Stomach (tissue), 9 donors: ENCODE results near the gene TJP1. TPM values are rescaled to one million over a fixed set of nuclear protein-coding genes. Genes with fewer than 3 reads are reported as not detected.
"Not testable (repeated sequence)": the region's sequence is repeated elsewhere in the genome, so short reads cannot be mapped to it uniquely, and the experiment has no call there.

Experiments
- DNase-seq, 2 donors: peaks; one replicate each; pipeline versions ENCODE4 v3.0.0 to v3.0.0-alpha.2; 2013 to 2019
- H3K27ac ChIP-seq, 5 donors: fragments of 200-600 bp in 4 of 5; sonication (generic) in 4 of 5; one replicate each; pipeline ENCODE4 v1.5.1; 2013 to 2019; ENCODE audit warnings: mild to moderate bottlenecking in 1 of 5, moderate library complexity in 1 of 5
- H3K27me3 ChIP-seq, 3 donors: fragments of 200-600 bp; sonication (generic); one replicate each; pipeline ENCODE4 v1.5.1; 2017 to 2019; ENCODE audit warnings: mixed run types in 1 of 3
- H3K36me3 ChIP-seq, 4 donors: fragments of 200-600 bp; sonication (generic); 1 replicate in 3 of 4; 2 replicates in 1 of 4; pipeline ENCODE4 v1.5.1; 2016 to 2019
- H3K4me1 ChIP-seq, 4 donors: fragments of 200-600 bp; sonication (generic); one replicate each; pipeline ENCODE4 v1.5.1; 2016 to 2019
- H3K4me3 ChIP-seq, 4 donors: fragments of 200-600 bp; sonication (generic) in 3 of 4; one replicate each; pipeline ENCODE4 v1.5.1; 2016 to 2019; ENCODE audit warnings: mild to moderate bottlenecking in 1 of 4
- H3K9me3 ChIP-seq, 4 donors: fragments of 200-600 bp; sonication (generic); one replicate each; pipeline ENCODE4 v1.5.1; 2016 to 2019
- EP300 ChIP-seq: sonication (generic); formaldehyde crosslinking; IDR thresholded peaks from one replicate; pipeline ENCODE4 v1.6.1; 2017; ENCODE audit warnings: antibody characterized with exemption
- POLR2A ChIP-seq, 4 donors: fragments of 450-650 bp; IDR thresholded peaks; one replicate each; pipeline ENCODE4 v1.6.1; 2016; ENCODE audit warnings: antibody characterized with exemption in 4 of 4, control low read depth in 2 of 4, mild to moderate bottlenecking in 1 of 4, moderate library complexity in 1 of 4
- POLR2AphosphoS5 ChIP-seq, 3 donors: sonication (generic); formaldehyde crosslinking; IDR thresholded peaks; one replicate each; pipeline ENCODE4 v1.6.1; 2016; ENCODE audit warnings: antibody characterized with exemption in 3 of 3
- WGBS, 5 donors: extraction: QIAGEN DNeasy Blood & Tissue Kit in 3 of 5; methylation state at CpG; one replicate each; pipeline versions ENCODE4 v1.1.5 to v1.1.7; 2013 to 2018; 5-methylcytosine and 5-hydroxymethylcytosine counted together
- intact Hi-C: fragments of 100-400 bp; cut with DNase I; formaldehyde crosslinking; loops from one replicate; pipeline ENCODE4 v1.15.1; 2023; ENCODE audit warnings: low total_unique reads
- polyA plus RNA-seq, 3 donors: library from polyadenylated mRNA; stranded (reverse); fragments of 200-250 nt; gene quantifications; one replicate each; pipeline ENCODE4 v1.2.3, GENCODE V29; 2013
- total RNA-seq, 5 donors: library from RNA; depleted of rRNA; stranded (reverse); fragments of >200 nt; gene quantifications; one replicate each; pipeline versions ENCODE4 v1.1.0 to v1.2.3, GENCODE V29; 2014 to 2016
- TF ChIP-seq, protein P1 (sequence below), 7 experiments: fragments of 450-650 bp in 4 of 7; fragments of 200-600 bp in 3 of 7; sonication (generic) in 3 of 7; IDR thresholded peaks; one replicate each; pipeline ENCODE4 v1.5.1; 2016 to 2019; ENCODE audit warnings: antibody characterized with exemption in 7 of 7, control low read depth in 2 of 7, mild to moderate bottlenecking in 1 of 7
- donor health status: healthy with polysubstance abuse.
- donor health status: Bipolar disorder and iron deficiency.
- donor health status: healthy.

The TJP1 gene
- total and polyA plus RNA-seq, 8 donors, result 12.3 to 167 (median 70.7) TPM

DNA sequence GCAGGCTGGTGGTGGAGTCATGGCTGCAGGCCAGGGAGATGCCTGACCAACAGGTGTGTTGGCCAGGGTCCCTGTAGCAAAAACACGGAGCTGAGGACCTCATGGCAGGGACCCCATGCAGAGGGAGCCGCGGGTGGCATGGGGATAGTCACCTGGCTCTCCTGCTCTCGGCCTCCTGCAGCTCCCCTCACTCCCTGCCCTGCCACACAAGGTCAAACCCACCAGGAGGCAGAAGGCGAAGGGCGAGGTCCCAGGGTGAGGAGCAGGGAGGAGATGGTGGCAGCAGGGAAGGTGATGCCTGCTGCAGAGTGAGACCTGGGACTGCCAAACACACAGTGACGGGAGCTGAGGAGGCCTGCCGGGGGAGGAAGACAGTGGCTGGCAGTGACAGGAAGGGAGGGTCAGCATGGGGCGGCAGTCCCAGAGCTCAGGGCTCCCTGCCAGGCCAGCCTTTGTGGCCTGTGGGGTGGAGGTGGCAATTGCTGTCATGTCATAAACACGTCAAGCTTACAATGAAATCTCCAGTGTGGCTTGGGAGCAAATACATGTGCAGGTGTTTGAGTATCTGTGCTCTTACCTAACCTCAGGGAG is 144.3 kb downstream of the TJP1 start:
- intact Hi-C loops, result no loop called here

DNA sequence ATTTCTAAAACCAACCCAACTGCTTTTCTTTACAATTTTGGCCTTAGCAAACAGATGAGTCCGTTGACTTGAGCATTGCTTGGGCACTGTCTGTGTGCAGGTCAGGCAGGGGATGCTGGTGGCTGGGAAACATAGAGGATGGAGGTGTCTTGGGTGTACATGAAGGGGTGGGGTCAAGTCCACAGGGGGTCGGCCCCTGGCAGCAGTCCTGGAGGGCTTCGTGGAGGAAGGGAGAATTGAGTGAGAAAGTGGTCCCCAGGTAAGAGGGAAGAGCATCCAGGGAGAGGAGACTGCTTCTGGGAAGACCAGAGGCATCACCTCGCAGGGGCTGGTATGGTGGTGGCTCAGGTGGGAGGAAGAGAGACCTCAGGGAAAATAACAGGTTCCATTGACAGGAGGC is 144.8 kb downstream of the TJP1 start:
- H3K4me1 ChIP-seq, result peaks cover 0 to 44% (median 30%) of the 10 kb centered on the region in 4 donors
- H3K36me3 ChIP-seq, result no peaks in the 10 kb centered on the region
- no peaks in the 10 kb centered on the region for H3K9me3 ChIP-seq
- H3K27me3 ChIP-seq, result peaks cover 0 to 23% (median 0%) of the 10 kb centered on the region in 3 donors
- intact Hi-C loops, result no loop called here
- WGBS, 5 donors, result 60 to 73% (median 71%) methylated on average over 4 of the region's 4 CpGs
- H3K4me3 ChIP-seq, result no peak overlapping the region
- peak overlapping the region in 1 of 5 donors; percentile 16 for H3K27ac ChIP-seq
- DNase-seq, result no peak
- TF ChIP-seq EP300 (no peak), POLR2A (IDR thresholded peaks at IDR 0.05) (no peak), POLR2AphosphoS5 (IDR thresholded peaks at IDR 0.05) (no peak)
- TF ChIP-seq, protein P1, sequence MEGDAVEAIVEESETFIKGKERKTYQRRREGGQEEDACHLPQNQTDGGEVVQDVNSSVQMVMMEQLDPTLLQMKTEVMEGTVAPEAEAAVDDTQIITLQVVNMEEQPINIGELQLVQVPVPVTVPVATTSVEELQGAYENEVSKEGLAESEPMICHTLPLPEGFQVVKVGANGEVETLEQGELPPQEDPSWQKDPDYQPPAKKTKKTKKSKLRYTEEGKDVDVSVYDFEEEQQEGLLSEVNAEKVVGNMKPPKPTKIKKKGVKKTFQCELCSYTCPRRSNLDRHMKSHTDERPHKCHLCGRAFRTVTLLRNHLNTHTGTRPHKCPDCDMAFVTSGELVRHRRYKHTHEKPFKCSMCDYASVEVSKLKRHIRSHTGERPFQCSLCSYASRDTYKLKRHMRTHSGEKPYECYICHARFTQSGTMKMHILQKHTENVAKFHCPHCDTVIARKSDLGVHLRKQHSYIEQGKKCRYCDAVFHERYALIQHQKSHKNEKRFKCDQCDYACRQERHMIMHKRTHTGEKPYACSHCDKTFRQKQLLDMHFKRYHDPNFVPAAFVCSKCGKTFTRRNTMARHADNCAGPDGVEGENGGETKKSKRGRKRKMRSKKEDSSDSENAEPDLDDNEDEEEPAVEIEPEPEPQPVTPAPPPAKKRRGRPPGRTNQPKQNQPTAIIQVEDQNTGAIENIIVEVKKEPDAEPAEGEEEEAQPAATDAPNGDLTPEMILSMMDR (IDR thresholded peaks at IDR 0.05), result no peak

More for the DNA sequence above, 144.3 kb downstream of the TJP1 start:
- Histone ChIP-seq H3K9me3 (no peaks in the 10 kb centered on the region), H3K27me3 (peaks cover 0 to 23% (median 0%) of the 10 kb centered on the region in 3 donors), H3K4me1 (peaks cover 0 to 44% (median 30%) of the 10 kb centered on the region in 4 donors), H3K27ac (peak overlapping the region in 2 of 5 donors; percentile 6 to 38), H3K36me3 (no peaks in the 10 kb centered on the region), H3K4me3 (no peak overlapping the region)
- WGBS, 5 donors, result 50 to 71% (median 57%) methylated on average over 8 to 10 of the region's 10 CpGs
- peak; percentile 52 to 69 for DNase-seq
- TF ChIP-seq EP300, result no peak
- TF ChIP-seq POLR2A (IDR thresholded peaks at IDR 0.05), result no peak
- TF ChIP-seq POLR2AphosphoS5 (IDR thresholded peaks at IDR 0.05), result no peak
- TF ChIP-seq, protein P1 (IDR thresholded peaks at IDR 0.05), result no peak

DNA sequence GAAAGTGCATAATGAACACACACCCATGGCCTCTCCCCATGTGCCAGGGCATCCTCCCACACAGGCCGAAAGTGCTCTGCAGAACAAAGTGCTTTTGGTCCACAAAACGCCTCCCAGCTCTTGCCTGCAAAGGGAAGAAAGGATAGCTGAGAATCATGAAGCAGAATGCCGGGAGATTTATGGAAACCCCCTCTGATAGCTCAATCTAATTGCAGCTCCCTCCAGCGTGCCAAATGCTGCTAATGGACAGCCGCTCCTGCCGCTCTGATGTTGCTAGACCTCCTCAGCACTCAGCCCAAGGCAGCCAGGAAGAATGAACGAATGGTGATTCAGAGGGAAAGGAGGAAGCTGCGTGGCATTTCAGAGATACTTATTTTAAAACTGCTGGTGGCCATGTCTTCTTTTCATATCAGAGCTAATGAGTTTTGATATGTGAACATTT is 145.3 kb downstream of the TJP1 start:
- intact Hi-C loops, result no loop called here
- DNase-seq, result peak in 1 of 2 donors; percentile 72
- Histone ChIP-seq H3K4me3 (no peak overlapping the region), H3K36me3 (no peaks in the 10 kb centered on the region), H3K9me3 (no peaks in the 10 kb centered on the region), H3K27ac (peak overlapping the region in 2 of 5 donors; percentile 2 to 16), H3K4me1 (peaks cover 0 to 44% (median 32%) of the 10 kb centered on the region in 4 donors), H3K27me3 (peaks cover 0 to 23% (median 0%) of the 10 kb centered on the region in 3 donors)
- 50 to 62% (median 53%) methylated on average over 8 of the region's 8 CpGs for WGBS, 5 donors
- TF ChIP-seq POLR2AphosphoS5 (IDR thresholded peaks at IDR 0.05), result no peak
- no peak for TF ChIP-seq EP300
- no peak for TF ChIP-seq POLR2A (IDR thresholded peaks at IDR 0.05)
- TF ChIP-seq, protein P1 (IDR thresholded peaks at IDR 0.05), result no peak

DNA sequence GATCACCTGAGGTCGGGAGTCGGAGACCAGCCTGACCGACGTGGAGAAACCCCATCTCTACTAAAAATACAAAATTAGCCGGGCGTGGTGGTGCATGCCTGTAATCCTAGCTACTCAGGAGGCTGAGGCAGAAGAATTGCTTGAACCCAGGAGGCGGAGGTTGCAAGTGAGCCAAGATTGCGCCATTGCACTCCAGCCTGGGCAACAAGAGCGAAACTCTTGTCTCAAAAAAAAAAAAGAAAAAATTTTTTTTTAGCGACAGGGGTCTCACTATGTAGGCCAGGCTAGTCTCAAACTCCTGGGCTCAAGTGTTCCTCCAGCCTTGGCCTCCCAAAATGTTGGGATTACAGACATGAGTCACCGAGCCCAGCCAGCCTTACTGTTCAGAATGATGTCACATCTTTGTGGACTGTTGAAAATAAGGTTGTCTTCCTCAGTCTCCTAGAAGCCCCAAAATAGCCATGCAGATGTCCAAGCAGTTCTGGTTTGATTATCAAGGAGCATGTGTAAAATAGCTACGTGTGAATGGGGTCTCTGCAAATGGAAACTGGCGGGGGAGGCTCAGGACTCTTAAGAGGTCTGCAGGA is 145.8 kb downstream of the TJP1 start:
- Histone ChIP-seq H3K4me1 (peaks cover 3 to 44% (median 37%) of the 10 kb centered on the region in 4 donors), H3K27me3 (peaks cover 0 to 23% (median 0%) of the 10 kb centered on the region in 3 donors)
- intact Hi-C loops, DNase-seq, H3K27ac ChIP-seq, H3K9me3 ChIP-seq, H3K36me3 ChIP-seq, H3K4me3 ChIP-seq: not testable (repeated sequence)
- WGBS, 5 donors, result 81 to 90% (median 86%) methylated on average over 13 of the region's 13 CpGs
